CD14-positive monocyte (primary cell): ENCODE data around the gene TSPAN11. TPM values are rescaled to one million over a fixed set of nuclear protein-coding genes. Genes with fewer than 3 reads are reported as not detected.

ENCODE experiments used
- DNase-seq, 3 donors: peaks; one replicate each; pipeline ENCODE4 v3.0.0-alpha.2; 2011 to 2022
- H2AFZ ChIP-seq: 2 replicates; pipeline ENCODE4 v1.6.0; 2012; ENCODE audit warnings: mild to moderate bottlenecking, low read depth, low read length, inconsistent platforms; ENCODE audit not compliant: insufficient read depth, poor library complexity, severe bottlenecking
- H3K27ac ChIP-seq, 2 donors: 1 replicate in 1 of 2; 2 replicates in 1 of 2; pipeline ENCODE4 v1.5.1; 2012 to 2013; ENCODE audit warnings: low read length in 2 of 2, control low read depth in 1 of 2, inconsistent platforms in 1 of 2, low read depth in 1 of 2, mild to moderate bottlenecking in 1 of 2
- H3K27me3 ChIP-seq, 2 donors: one replicate each; pipeline versions ENCODE4 v1.6.0 to v1.6.1; 2011 to 2013; ENCODE audit warnings: low read length in 2 of 2; ENCODE audit not compliant: control insufficient read depth in 2 of 2, insufficient read depth in 2 of 2
- H3K36me3 ChIP-seq, 2 donors: replicated peaks in 1 of 2; 1 replicate in 1 of 2; 2 replicates in 1 of 2; pipeline versions ENCODE4 v1.5.1 to v1.6.1; 2012 to 2013; ENCODE audit warnings: low read length in 2 of 2, control low read depth in 1 of 2, inconsistent platforms in 1 of 2, mild to moderate bottlenecking in 1 of 2; ENCODE audit not compliant: insufficient read depth in 2 of 2, control insufficient read depth in 1 of 2
- H3K4me1 ChIP-seq, 2 donors: 1 replicate in 1 of 2; 2 replicates in 1 of 2; pipeline versions ENCODE4 v1.5.1 to v1.6.1; 2012 to 2013; ENCODE audit warnings: low read length in 2 of 2, control low read depth in 1 of 2, inconsistent platforms in 1 of 2, mild to moderate bottlenecking in 1 of 2, moderate library complexity in 1 of 2; ENCODE audit not compliant: insufficient read depth in 2 of 2, control insufficient read depth in 1 of 2
- H3K4me2 ChIP-seq: replicated peaks from 2 replicates; pipeline ENCODE3; 2012; ENCODE audit warnings: low read length, moderate library complexity, mild to moderate bottlenecking; ENCODE audit not compliant: poor library complexity, severe bottlenecking; ENCODE audit errors: extremely low read depth
- H3K4me3 ChIP-seq, 3 experiments: fragments of 200-600 bp in 1 of 3; sonication (generic) in 1 of 3; replicated peaks in 1 of 3; 1 replicate in 2 of 3; 2 replicates in 1 of 3; pipeline ENCODE4 v1.5.1; 2011 to 2013; ENCODE audit warnings: low read length in 3 of 3, mild to moderate bottlenecking in 3 of 3, control low read depth in 2 of 3, low read depth in 2 of 3, inconsistent platforms in 1 of 3, moderate library complexity in 1 of 3
- H3K79me2 ChIP-seq: 2 replicates; pipeline ENCODE4 v1.6.0; 2012; ENCODE audit warnings: mild to moderate bottlenecking, control low read depth, inconsistent platforms, low read length, moderate library complexity; ENCODE audit not compliant: insufficient read depth
- H3K9ac ChIP-seq: 2 replicates; pipeline ENCODE4 v1.6.0; 2017; ENCODE audit warnings: low read length, mild to moderate bottlenecking; ENCODE audit not compliant: insufficient read depth, poor library complexity, severe bottlenecking
- H3K9me3 ChIP-seq, 2 donors: replicated peaks in 1 of 2; 1 replicate in 1 of 2; 2 replicates in 1 of 2; pipeline versions ENCODE4 v1.5.1 to v1.6.1; 2012 to 2013; ENCODE audit warnings: low read length in 2 of 2, control low read depth in 1 of 2; ENCODE audit not compliant: control insufficient read depth in 1 of 2, insufficient read depth in 1 of 2
- H4K20me1 ChIP-seq: 2 replicates; pipeline ENCODE4 v1.6.0; 2012; ENCODE audit warnings: mild to moderate bottlenecking, low read length, control low read depth, moderate library complexity; ENCODE audit not compliant: insufficient read depth
- H3K27ac Mint-ChIP-seq, 7 donors: one replicate each; pipeline ENCODE4 v1.8.0; 2020; ENCODE audit warnings: mild to moderate bottlenecking in 7 of 7, mixed read lengths in 7 of 7, moderate library complexity in 6 of 7, inconsistent platforms in 2 of 7
- H3K27me3 Mint-ChIP-seq, 3 donors: one replicate each; pipeline ENCODE4 v1.8.0; 2021 to 2022; ENCODE audit warnings: low read depth in 3 of 3, mild to moderate bottlenecking in 3 of 3, mixed read lengths in 3 of 3, moderate library complexity in 3 of 3, inconsistent platforms in 1 of 3
- H3K36me3 Mint-ChIP-seq, 2 donors: one replicate each; pipeline ENCODE4 v1.8.0; 2020; ENCODE audit warnings: mixed read lengths in 2 of 2, inconsistent platforms in 1 of 2, mild to moderate bottlenecking in 1 of 2
- H3K4me1 Mint-ChIP-seq: one replicate; pipeline ENCODE4 v1.8.0; 2020; ENCODE audit warnings: mild to moderate bottlenecking, mixed read lengths
- H3K4me3 Mint-ChIP-seq, 2 donors: one replicate each; pipeline ENCODE4 v1.8.0; 2020; ENCODE audit warnings: mild to moderate bottlenecking in 2 of 2, mixed read lengths in 2 of 2, moderate library complexity in 1 of 2
- H3K9me3 Mint-ChIP-seq, 7 donors: one replicate each; pipeline ENCODE4 v1.8.0; 2020 to 2022; ENCODE audit warnings: mixed read lengths in 7 of 7, mild to moderate bottlenecking in 6 of 7, moderate library complexity in 6 of 7, inconsistent platforms in 2 of 7
- WGBS: methylation state at CpG from one replicate; pipeline ENCODE4 v1.1.5; 2013; ENCODE audit warnings: missing lambda C conversion rate; ENCODE audit not compliant: insufficient coverage; 5-methylcytosine and 5-hydroxymethylcytosine counted together
- intact Hi-C, 2 donors: fragments of 100-400 bp; cut with micrococcal nuclease; formaldehyde crosslinking; loops; one replicate each; pipeline versions ENCODE4 v1.15.0 to v1.15.1; 2023
- polyA plus RNA-seq, 3 donors: library from polyadenylated mRNA; depleted of rRNA in 1 of 3; unstranded in 2 of 3; stranded (reverse) in 1 of 3; fragments of 300-500 nt in 2 of 3; fragments of >200 nt in 1 of 3; fragmentation: Illumina TruSeq in 2 of 3; gene quantifications; 1 replicate in 2 of 3; 2 replicates in 1 of 3; pipeline ENCODE4 v1.2.3, GENCODE V29; 2012 to 2021
- TF ChIP-seq, protein P1 (sequence below): fragments of 200-600 bp; IDR thresholded peaks from one replicate; pipeline ENCODE4 v1.8.0; 2022; ENCODE audit warnings: antibody characterized with exemption, mild to moderate bottlenecking

The TSPAN11 gene
- polyA plus RNA-seq, 3 donors, result not detected

DNA sequence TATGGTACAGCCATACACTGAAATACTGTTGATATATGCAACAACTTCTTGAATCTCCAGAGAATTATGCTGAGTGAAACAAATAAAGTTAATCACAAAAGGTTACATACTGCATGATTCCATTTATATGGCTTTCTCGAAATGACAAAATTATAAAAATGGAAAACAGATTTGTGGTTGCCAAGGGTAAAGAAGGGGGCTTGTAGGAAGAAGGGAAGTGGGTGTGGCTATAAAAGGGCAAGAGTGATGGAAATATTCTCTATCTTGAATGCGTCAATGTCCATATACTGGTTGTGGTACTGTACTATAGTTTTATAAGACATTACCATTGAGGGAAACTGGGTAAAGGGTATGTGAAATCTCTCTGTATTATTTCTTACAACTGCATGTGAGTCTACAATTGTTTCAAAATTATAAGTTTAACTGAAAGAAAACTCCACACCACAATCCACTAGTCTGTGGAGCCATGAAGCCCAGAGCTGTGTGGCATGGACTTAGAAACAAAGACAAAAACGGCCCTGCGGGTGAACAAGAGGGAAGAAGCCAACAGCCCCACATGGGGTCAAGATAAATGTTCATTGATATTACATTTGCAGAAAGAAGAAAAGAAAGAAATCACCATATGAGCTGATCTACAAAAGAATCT lies 18.3 kb upstream of the TSPAN11 start:
- H3K27me3 ChIP-seq, result no peaks in the 10 kb centered on the region
- TF ChIP-seq, protein P1, sequence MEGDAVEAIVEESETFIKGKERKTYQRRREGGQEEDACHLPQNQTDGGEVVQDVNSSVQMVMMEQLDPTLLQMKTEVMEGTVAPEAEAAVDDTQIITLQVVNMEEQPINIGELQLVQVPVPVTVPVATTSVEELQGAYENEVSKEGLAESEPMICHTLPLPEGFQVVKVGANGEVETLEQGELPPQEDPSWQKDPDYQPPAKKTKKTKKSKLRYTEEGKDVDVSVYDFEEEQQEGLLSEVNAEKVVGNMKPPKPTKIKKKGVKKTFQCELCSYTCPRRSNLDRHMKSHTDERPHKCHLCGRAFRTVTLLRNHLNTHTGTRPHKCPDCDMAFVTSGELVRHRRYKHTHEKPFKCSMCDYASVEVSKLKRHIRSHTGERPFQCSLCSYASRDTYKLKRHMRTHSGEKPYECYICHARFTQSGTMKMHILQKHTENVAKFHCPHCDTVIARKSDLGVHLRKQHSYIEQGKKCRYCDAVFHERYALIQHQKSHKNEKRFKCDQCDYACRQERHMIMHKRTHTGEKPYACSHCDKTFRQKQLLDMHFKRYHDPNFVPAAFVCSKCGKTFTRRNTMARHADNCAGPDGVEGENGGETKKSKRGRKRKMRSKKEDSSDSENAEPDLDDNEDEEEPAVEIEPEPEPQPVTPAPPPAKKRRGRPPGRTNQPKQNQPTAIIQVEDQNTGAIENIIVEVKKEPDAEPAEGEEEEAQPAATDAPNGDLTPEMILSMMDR, result no peak
- no peaks in the 10 kb centered on the region for H3K36me3 Mint-ChIP-seq
- H3K27me3 Mint-ChIP-seq, result peaks cover 0 to 2% (median 1%) of the 10 kb centered on the region in 3 donors
- H3K9me3 ChIP-seq, result no peaks in the 10 kb centered on the region
- H3K4me1 ChIP-seq, result no peaks in the 10 kb centered on the region
- intact Hi-C loops, result no loop called here
- H3K4me3 ChIP-seq, result no peak overlapping the region
- no peak overlapping the region for H3K4me3 Mint-ChIP-seq
- DNase-seq, result no peak
- no peaks in the 10 kb centered on the region for H3K4me1 Mint-ChIP-seq
- H2AFZ ChIP-seq, result no peak overlapping the region
- no peak overlapping the region for H3K4me2 ChIP-seq
- H4K20me1 ChIP-seq, result no peaks in the 10 kb centered on the region
- no peak overlapping the region for H3K9ac ChIP-seq
- no peaks in the 10 kb centered on the region for H3K79me2 ChIP-seq
- H3K9me3 Mint-ChIP-seq, result peaks cover 0 to 3% (median 0%) of the 10 kb centered on the region in 7 donors
- H3K36me3 ChIP-seq, result no peaks in the 10 kb centered on the region
- H3K27ac Mint-ChIP-seq, result no peak overlapping the region
- no CpG with 5 or more reads among the region's 4 CpGs for WGBS
- no peak overlapping the region for H3K27ac ChIP-seq

- no peak overlapping the region for H3K27ac ChIP-seq
- Mint-ChIP-seq H3K4me1 (no peaks in the 10 kb centered on the region), H3K36me3 (no peaks in the 10 kb centered on the region), H3K27ac (no peak overlapping the region), H3K27me3 (peaks cover 0 to 4% (median 1%) of the 10 kb centered on the region in 3 donors), H3K9me3 (peaks cover 0 to 5% (median 0%) of the 10 kb centered on the region in 7 donors), H3K4me3 (no peak overlapping the region)
- H4K20me1 ChIP-seq, result no peaks in the 10 kb centered on the region
- intact Hi-C loops, result no loop called here
- DNase-seq, result no peak
- TF ChIP-seq, protein P1, result no peak
- H3K9me3 ChIP-seq, result no peaks in the 10 kb centered on the region
- 95% methylated on average over 2 of the region's 3 CpGs for WGBS
- H3K9ac ChIP-seq, result no peak overlapping the region
- H3K4me2 ChIP-seq, result no peak overlapping the region
- no peak overlapping the region for H3K4me3 ChIP-seq
- no peaks in the 10 kb centered on the region for H3K27me3 ChIP-seq
- no peaks in the 10 kb centered on the region for H3K36me3 ChIP-seq
- H3K79me2 ChIP-seq, result no peaks in the 10 kb centered on the region
- no peaks in the 10 kb centered on the region for H3K4me1 ChIP-seq
- no peak overlapping the region for H2AFZ ChIP-seq
Observed at GRCh38 chr12:30908722-30909348, 17.7 kb upstream of the TSPAN11 start.
